H1 (cell line): ENCODE results near the gene THOC6. TPM values are rescaled to one million over a fixed set of nuclear protein-coding genes. Genes with fewer than 3 reads are reported as not detected.
A peak's percentile ranks its signal among the peaks of the same experiment; 100 is the strongest.

Source experiments
- CEBPB ChIP-seq: IDR thresholded peaks from 2 replicates; pipeline ENCODE4 v1.6.1; 2012; ENCODE audit warnings: low read depth, low read length
- E2F6 ChIP-seq: IDR thresholded peaks from 2 replicates; pipeline ENCODE4 v1.6.1; 2012; ENCODE audit warnings: inconsistent platforms
- HDAC2 ChIP-seq, 2 experiments: fragments of 300-600 bp in 1 of 2; sonication (generic) in 1 of 2; IDR thresholded peaks; 2 replicates each; pipeline ENCODE4 v1.6.1; 2011 to 2012; ENCODE audit warnings: low read depth in 2 of 2, low read length in 2 of 2, mild to moderate bottlenecking in 2 of 2, moderate library complexity in 2 of 2, borderline replicate concordance in 1 of 2, inconsistent platforms in 1 of 2
- MAFK ChIP-seq: IDR thresholded peaks from 2 replicates; pipeline ENCODE4 v1.6.1; 2012; ENCODE audit warnings: low read depth, mild to moderate bottlenecking, improper control_type of control experiment, low read length
- PHF8 ChIP-seq: fragments of 200-600 bp; sonication (generic); conservative IDR thresholded peaks from 2 replicates; pipeline ENCODE4 v1.7.1; 2012; ENCODE audit warnings: low read depth, mild to moderate bottlenecking, inconsistent platforms, low read length, moderate library complexity
- RAD21 ChIP-seq, 2 experiments: IDR thresholded peaks in 1 of 2; conservative IDR thresholded peaks in 1 of 2; 2 replicates each; pipeline ENCODE4 v1.6.1; 2011; ENCODE audit warnings: low read depth in 2 of 2, low read length in 2 of 2, improper control_type of control experiment in 1 of 2, inconsistent platforms in 1 of 2, mild to moderate bottlenecking in 1 of 2, moderate library complexity in 1 of 2
- RBBP5 ChIP-seq: IDR thresholded peaks from 2 replicates; pipeline ENCODE4 v1.7.1; 2012; ENCODE audit warnings: low read depth, mild to moderate bottlenecking, inconsistent platforms, low read length, moderate library complexity, borderline replicate concordance
- SIN3A ChIP-seq, 2 experiments: IDR thresholded peaks in 1 of 2; conservative IDR thresholded peaks in 1 of 2; 2 replicates each; pipeline ENCODE4 v1.6.1; 2011 to 2012; ENCODE audit warnings: low read length in 2 of 2, improper control_type of control experiment in 1 of 2, low read depth in 1 of 2, mild to moderate bottlenecking in 1 of 2
- SP1 ChIP-seq: IDR thresholded peaks from 2 replicates; pipeline ENCODE4 v1.6.1; 2011; ENCODE audit warnings: low read depth, low read length
- SP2 ChIP-seq: IDR thresholded peaks from 2 replicates; pipeline ENCODE4 v1.6.1; 2012; ENCODE audit warnings: mild to moderate bottlenecking, low read length, inconsistent platforms
- TEAD4 ChIP-seq: IDR thresholded peaks from 2 replicates; pipeline ENCODE4 v1.6.1; 2012; ENCODE audit warnings: low read depth, low read length, inconsistent platforms, mixed read lengths
- USF2 ChIP-seq: IDR thresholded peaks from 2 replicates; pipeline ENCODE4 v1.6.1; 2011; ENCODE audit warnings: low read length, improper control_type of control experiment
- YY1 ChIP-seq: IDR thresholded peaks from 2 replicates; pipeline ENCODE4 v1.6.1; 2011; ENCODE audit warnings: low read depth, mild to moderate bottlenecking, low read length
- polyA plus RNA-seq, 7 experiments: library from polyadenylated mRNA; depleted of rRNA in 3 of 7; stranded (reverse) in 5 of 7; unstranded in 2 of 7; fragments of >200 nt in 5 of 7; fragments of 200-250 nt in 2 of 7; gene quantifications; 1 replicate in 5 of 7; 2 replicates in 1 of 7; 4 replicates in 1 of 7; pipeline versions ENCODE4 v1.2.1 to v1.2.3, GENCODE V29; 2011 to 2013; ENCODE audit warnings: missing spikeins in 2 of 7, mixed read lengths in 2 of 7
- total RNA-seq: library from RNA; stranded (reverse); fragmentation: NEBNext Ultra II Directional; extraction: Animal tissue kit (Norgen Biotek cat#: 25700); gene quantifications from 2 replicates; pipeline ENCODE4 v1.2.1, GENCODE V29; 2021

THOC6 gene
- total and polyA plus RNA-seq, 2 of the 8 experiments (the other 6 are each of a cell fraction or from before 2014, with no cell fraction given), result 78.5 to 111 TPM

GRCh38 chr16:3023669-3024478, at the start of gene THOC6, which contains the start of gene HCFC1R1 (continued):
- TF ChIP-seq USF2 (peak; percentile 88), RAD21 (IDR thresholded peaks at IDR 0.05 in 1 of 2, conservative IDR thresholded peaks at IDR 0.05 in 1 of 2; ENCODE audit: low read depth in 2 of 2, low read length in 2 of 2) (peak in 1 of 2 experiments; percentile 2; a peak in 2 of 4 replicates), RBBP5 (0 out of 2 replicates have a peak, but pooled peaks have one; percentile 74), SP1 (no peak), SIN3A (conservative IDR thresholded peaks at IDR 0.05 in 1 of 2, IDR thresholded peaks at IDR 0.05 in 1 of 2; ENCODE audit: low read depth in 1 of 2, low read length in 2 of 2) (peak; percentile 72 to 94; a peak in 2 of 4 replicates), TEAD4 (no peak; the same call in 1 of the 2 replicates), HDAC2 (IDR thresholded peaks at IDR 0.05; ENCODE audit: borderline replicate concordance in 1 of 2, low read depth in 2 of 2, low read length in 2 of 2) (peak in 1 of 2 experiments; percentile 63; a peak in 1 of 4 replicates), CEBPB (0 out of 2 replicates have a peak, but pooled peaks have one; percentile 32), SP2 (no peak), E2F6 (peak; percentile 60; the same call in 1 of the 2 replicates), YY1 (no peak), PHF8 (peak; percentile 94), MAFK (no peak)
